Fibroblast of skin of left quadriceps (primary cell): ENCODE data around the gene COL23A1.
"Not testable (repeated sequence)": the region's sequence is repeated elsewhere in the genome, so short reads cannot be mapped to it uniquely, and the experiment has no call there.

ENCODE experiments used
- DNase-seq, 2 experiments: peaks; one replicate each; pipeline ENCODE4 v3.0.0-alpha.2; 2013; ENCODE audit warnings: low read depth in 2 of 2

The COL23A1 gene

GRCh38 chr5:178210073-178210535 lies 380.1 kb downstream of the COL23A1 start:
- no peak for DNase-seq

GRCh38 chr5:178209334-178210072 lies 380.7 kb downstream of the COL23A1 start:
- DNase-seq, result no peak

GRCh38 chr5:178208540-178209227 lies 381.5 kb downstream of the COL23A1 start:
- no peak for DNase-seq

GRCh38 chr5:178207917-178208280 lies 382.3 kb downstream of the COL23A1 start:
- no peak for DNase-seq

GRCh38 chr5:178207183-178207916 lies 382.8 kb downstream of the COL23A1 start:
- DNase-seq, result peak; percentile 17 to 21

GRCh38 chr5:178206166-178207101 lies 383.8 kb downstream of the COL23A1 start:
- no peak for DNase-seq

GRCh38 chr5:178205749-178206047 lies 384.5 kb downstream of the COL23A1 start:
- no peak for DNase-seq

GRCh38 chr5:178204935-178205748 lies 385.1 kb downstream of the COL23A1 start:
- DNase-seq, result peak; percentile 37 to 42

- peak; percentile 92 to 93 for DNase-seq
Observed at GRCh38 chr5:178204182-178204934, 385.8 kb downstream of the COL23A1 start, which contains the start of gene HNRNPAB. HNRNPAB (plus strand) TSS chr5:178204533; CDS start chr5:178204838, 305 bp downstream.

- DNase-seq, result no peak
Observed at GRCh38 chr5:178203670-178204181, 386.5 kb downstream of the COL23A1 start.

GRCh38 chr5:178202541-178202940 lies 387.7 kb downstream of the COL23A1 start:
- DNase-seq, result no peak

GRCh38 chr5:178201927-178202235 lies 388.3 kb downstream of the COL23A1 start:
- no peak for DNase-seq

- DNase-seq, result no peak
Observed at GRCh38 chr5:178201221-178201926, 388.8 kb downstream of the COL23A1 start.

- no peak for DNase-seq
Observed at GRCh38 chr5:178199581-178200434, 390.4 kb downstream of the COL23A1 start.

GRCh38 chr5:178198706-178199105 lies 391.5 kb downstream of the COL23A1 start:
- DNase-seq, result no peak

- not testable (repeated sequence) for DNase-seq
Observed at GRCh38 chr5:178198151-178198550, 392.0 kb downstream of the COL23A1 start.

- no peak for DNase-seq
Observed at GRCh38 chr5:178196986-178197385, 393.2 kb downstream of the COL23A1 start.

GRCh38 chr5:178196281-178196812 lies 393.8 kb downstream of the COL23A1 start:
- no peak for DNase-seq
